Left kidney (tissue), 1 donor: ENCODE measurements around the gene GAS2. TPM values are rescaled to one million over a fixed set of nuclear protein-coding genes. Genes with fewer than 3 reads are reported as not detected.

Source experiments
- polyA plus RNA-seq: library from polyadenylated mRNA; unstranded; fragments of 120-200 nt; gene quantifications from one replicate; pipeline ENCODE4 v1.2.1, GENCODE V29; 2013; ENCODE audit not compliant: insufficient read length

GAS2 gene
- polyA plus RNA-seq, 1 donor: 13.8 TPM

Other genes with a start within 250 kb of the GAS2 start
- 18.4 TPM for gene FANCF, start 40.8 kb upstream of the GAS2 start, polyA plus RNA-seq
- gene SVIP, start 163.2 kb downstream of the GAS2 start, polyA plus RNA-seq: 42.1 TPM
- not detected for gene CCDC179, start 193.9 kb downstream of the GAS2 start, polyA plus RNA-seq